Stimulated activated CD4-positive, alpha-beta T cell treated with anti-CD3 and anti-CD28 coated beads, TNF-alpha, amount 100 ng/mL, for 4 hours (primary cell): ENCODE data around the gene SHQ1.

Experiments used
- DNase-seq, 3 experiments: peaks; one replicate each; pipeline ENCODE4 v3.0.0-alpha.2; 2020; ENCODE audit warnings: low read depth in 3 of 3

Gene SHQ1

DNA sequence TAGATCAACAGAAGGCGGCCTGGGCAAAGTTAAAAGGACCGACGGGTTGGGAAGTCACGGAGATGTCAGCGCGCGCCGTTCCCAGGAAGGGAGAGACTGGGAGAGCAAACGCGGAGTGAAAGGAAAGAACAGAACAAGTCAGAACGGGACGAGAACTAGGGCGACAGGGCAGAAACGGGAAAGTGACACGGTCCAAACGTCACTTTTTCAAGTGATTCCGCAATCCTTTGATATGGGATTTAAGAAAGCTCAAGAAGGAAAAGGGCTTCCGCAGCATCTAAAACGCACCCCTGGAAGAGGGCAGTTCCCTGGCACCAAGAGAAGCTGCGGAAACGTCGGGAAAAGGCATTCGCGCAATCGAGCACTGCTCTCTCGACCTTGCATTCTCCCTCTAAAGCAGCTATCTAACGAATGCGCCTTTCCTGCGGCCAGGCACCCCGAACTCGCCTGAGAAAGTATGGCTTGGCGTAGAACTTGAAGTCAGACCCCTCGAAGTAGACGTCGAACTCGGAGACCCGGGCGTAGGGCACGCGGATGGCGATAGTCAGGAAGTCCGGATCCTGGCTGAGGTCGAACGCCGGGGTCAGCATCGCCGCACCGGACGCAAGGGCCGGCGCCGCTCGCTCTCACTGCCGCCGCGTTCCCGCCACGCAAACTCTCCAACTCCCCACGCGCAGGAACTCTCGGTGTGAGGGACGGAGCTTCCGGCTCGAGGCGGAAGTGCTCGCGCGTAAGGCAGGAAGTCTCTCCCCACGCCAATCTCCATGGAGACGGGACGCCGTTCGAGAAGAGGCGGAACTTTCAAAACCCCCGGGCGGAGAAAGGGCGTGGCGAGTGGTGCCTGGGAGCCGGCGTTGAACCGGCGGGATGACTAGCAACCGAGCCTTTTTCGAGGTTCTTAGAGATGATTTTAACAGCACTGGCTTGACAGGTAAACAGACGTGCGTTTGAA, at the start of gene SHQ1:
TSS of gene SHQ1 (minus strand) at position 695 of the 952 bp plus-strand sequence. CDS start at position 590, 105 bp downstream.
- DNase-seq, result peak; percentile 90 to 93 (median 93)

DNA sequence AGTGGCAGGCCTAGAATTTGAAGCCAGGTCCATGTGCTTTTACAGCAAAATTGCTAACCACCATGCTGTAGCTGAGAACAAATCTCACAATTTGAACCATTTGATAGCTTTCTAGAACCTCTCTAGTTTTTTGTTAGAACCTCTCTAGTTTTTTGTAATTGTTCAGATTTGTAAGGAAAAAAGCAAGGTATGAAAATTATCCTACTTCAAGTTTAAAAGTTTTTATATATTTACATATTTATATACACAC, 49.4 kb upstream of the SHQ1 start:
- DNase-seq, result no peak

DNA sequence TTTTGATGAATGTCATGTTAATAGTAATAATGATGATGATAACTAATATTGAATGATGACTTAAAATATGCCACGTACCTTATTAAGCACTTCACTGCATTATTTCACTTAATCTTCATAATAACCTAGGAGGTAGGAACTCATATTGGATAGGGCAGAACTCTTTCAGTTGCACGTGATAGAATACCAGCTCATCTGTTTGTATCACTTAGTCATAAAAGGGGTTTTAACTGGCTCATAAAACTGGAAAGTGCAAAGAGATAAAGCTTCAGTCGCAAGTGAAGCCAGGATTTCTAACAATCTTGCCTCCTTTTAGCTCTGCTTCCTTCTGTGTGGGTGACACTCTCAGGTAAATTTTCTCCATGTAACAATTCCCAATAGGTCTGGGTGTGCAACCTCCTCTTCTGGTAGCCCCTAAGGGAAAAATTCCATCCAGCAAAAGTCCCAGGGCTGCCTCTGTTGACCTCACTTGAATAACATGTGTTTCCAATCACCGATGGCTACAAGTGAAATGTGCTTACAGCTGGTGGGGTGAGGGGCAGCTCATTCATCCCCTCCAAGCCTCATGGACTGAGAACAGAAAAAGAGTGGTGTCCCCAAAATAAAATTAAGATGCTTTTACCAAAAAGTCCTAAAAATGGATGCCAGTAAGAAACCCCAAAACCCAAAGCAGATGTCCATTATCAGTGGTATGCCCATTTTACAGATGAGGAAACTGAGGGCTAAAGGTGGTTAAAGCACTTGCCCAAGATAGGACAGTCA, 48.9 kb upstream of the SHQ1 start:
- no peak for DNase-seq

DNA sequence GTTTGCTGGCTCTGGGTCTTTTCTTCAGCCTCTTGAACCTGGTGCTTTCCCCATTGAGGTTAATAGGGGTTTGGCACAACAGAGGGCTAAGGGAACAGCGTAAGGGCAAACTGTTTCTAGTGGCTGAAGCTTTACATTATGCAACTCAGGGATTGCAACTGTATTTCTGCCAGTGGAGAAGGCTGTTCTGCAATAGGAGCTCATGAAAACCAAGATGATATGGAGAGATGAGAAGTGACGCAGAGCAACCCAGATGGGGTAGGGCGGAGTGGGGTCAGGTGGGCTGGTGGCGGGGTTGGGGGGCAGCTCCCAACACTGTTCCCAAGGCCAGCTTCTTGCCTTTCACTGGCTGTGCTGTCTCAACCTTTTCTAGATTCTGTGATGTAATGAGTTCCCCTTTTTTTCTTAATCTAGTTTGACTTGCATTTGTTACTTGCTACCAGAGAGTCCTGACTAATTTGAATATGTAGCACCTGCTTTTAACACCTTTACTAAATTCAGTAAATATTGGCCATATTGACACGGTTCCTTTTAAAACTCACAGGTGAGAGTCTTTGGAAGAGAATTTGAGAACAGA, 46.8 kb upstream of the SHQ1 start:
- no peak for DNase-seq

DNA sequence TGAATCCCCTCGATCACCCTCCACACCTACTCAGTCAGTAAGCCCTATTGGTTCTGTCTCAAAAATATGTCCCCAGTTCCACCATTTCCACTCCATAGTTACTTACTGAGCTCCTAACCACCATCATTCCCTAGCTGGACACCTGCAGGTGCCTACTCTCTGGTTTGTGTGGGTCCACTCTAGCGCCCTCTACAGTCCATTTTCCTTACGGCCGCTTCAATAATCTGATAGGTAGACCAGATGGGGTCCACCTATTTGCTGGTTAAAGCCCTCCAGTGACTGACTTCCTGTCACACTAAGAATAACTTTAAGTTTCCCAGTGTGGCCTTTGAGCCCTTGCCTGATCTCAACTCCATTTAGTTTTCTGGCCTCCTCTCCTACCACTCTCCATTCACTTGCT, 44.6 kb upstream of the SHQ1 start:
- no peak for DNase-seq

DNA sequence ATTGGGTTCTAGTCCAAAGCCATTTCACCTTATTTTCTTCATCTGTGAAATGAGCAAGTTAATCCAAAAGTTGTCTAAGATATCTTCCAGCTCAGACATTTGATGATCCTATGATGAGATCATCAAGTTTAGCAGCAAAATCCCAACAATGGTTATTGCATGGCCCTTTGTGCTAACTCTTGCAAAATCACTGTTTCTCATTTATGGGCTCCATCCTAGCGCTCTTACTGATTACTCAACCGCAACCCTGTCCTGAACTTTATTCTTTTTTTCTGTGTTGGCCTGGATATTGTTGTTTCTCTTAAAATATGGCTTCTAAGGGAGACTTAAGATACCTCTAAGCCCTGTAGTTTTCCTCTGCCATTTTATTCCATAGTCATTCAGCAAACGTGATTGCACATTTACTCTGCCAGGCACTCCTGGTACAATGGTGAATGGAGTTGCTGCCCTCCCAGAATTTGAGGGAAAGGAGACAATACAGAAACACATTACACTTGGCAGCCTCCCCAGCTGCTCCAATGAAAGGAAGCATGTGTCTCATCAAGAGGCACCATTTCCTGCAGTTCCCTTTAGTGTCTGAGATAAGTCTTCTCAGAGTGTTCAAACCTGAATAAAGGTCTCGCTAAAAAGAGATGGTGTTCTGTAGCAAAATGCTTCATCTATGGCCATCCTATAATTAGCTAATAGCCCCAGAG, 44.0 kb upstream of the SHQ1 start:
- DNase-seq, result no peak

DNA sequence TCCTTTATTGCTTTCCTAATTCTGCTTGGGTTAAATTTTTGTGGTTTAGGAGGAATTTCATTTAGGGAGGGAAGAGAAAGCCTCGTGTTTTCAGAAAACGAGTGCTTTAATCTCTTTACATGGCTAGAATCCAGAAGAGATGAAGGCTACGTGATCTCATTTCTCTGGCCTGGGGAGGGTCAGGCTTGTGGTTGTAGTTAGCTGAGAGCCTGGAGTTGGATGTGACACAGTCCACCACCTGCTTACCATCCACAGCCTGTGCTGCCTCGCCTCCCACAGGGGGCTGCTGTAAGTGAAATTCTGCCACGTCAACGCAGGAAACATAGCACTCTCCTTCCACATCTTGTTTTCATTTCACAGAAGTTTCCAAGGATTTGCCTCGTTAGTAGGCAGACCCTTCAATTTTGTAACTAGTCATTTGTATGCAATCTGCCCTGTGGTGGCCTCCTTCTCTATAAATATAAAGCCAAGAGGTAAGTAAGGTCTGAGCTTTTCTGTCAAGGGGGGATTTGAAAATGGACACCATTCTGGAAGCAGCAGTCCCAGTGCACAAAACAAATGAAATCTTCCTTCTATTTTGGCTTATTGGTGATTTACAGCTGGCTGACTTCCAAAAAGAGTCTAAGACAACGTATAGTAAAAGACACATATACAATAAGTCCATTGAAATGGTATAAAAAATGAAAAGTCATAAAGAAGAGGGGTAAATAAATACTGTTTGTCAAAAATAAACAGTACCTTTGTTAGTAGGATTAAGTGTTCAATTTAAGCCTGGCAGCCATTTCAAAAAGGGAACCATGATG, 43.0 kb upstream of the SHQ1 start:
- DNase-seq, result no peak

DNA sequence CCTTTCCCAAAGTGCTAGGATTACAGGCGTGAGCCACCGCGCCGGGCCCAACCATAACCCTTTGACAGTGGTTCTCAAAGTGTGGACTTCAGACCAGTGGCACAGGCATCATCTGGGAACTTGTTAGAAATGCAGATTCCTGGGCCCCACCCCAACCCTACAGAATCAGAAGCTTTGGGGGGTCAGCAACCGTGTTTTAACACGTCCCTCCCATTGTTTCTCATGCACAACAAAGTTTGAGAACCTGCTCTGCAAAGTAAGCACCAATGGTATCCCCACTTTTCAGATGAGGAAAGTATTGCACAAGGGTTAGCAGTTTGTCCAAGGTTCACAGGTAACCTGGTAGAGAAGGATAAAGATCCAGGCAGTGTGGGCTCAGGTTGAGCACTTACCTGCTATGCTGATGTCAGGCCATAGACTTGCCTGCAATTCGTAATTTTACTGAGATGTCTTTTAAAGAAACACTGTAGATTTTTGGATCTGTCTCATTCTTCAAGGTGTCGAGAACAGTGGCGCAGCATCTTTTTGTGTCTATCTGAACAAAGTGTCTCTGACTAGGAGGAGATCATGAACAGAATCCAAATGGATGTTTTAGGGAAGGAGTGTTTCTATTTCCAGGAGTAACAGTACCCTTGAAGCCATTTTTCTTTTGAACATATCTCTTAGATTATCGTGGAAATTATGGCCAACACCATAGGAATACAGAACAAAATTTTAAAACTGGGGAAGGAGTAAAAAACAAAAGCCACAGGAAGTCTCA, 42.1 kb upstream of the SHQ1 start:
- no peak for DNase-seq

DNA sequence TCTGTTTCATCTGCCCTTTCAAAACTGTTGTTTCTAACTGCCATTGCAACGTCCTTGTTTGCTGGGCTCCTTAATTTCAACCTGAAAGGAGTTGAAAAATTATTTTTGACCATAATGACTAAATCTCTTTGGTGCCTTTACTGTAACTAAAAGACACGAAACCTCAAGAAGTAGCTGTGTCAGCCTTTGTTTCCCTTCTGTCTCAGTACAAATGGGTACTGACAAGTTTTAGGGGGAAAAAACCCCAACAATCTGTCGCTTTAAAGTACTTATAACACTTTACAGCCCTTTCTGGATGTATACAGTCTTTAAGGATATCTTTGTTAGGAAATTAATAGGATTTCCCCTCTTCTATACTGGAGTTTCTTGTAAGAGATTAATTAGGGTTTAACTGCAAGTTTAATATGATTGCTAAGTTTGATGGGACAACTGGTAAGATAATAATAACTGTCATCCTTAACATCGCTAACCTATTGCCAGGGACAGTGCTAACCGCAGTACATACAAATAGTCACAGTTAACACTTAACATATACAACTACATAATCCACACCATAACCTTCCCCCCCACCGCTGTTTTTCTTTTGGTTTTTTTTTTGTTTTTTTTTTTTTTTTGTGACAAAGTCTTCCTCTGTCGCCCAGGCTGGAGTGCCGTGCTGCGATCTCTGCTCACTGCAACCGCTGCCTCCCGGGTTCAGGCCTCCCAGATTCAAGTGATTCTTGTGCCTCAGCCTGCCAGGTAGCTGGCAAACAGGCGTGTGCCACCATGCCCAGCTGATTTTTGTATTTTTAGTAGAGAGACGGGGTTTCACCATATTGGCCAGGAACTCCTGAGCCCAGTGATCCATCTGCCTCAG, 41.3 kb upstream of the SHQ1 start:
- no peak for DNase-seq

DNA sequence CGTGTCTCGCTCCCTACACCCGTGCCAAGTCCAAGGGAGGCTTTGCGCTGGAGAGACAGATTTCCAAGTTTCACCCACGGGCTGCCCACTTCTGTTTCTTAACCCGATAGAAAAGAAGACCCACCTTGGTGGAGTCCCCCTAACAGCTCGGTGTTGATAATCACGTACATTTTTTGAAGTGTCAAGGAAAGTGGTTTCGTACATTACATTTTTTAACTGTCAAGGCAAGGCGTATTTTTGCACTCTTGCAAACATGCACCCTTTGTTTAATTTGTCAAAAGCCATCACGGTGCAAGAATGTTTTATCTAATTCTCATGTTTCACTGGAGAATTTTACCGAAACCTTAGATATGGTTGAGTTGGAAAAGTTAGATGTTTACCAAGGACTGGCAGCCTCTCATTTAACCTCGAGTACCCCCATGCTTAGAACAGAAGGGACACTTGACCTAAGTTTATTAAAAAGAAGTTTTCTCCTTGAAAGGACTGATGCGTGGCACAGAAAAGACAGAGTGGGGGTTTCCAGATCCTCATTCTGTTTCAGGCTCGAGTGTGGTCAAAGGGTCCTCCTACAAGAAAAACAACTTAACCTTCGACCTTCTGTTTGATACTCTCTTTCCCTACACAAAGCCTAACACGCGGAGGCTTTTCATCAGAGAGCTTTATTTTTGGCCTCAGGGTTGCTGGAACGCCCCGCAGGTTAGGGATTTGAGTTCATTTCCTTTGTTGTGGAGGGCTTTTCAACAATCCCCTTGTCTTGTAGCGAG, 40.5 kb upstream of the SHQ1 start:
- DNase-seq, result no peak

DNA sequence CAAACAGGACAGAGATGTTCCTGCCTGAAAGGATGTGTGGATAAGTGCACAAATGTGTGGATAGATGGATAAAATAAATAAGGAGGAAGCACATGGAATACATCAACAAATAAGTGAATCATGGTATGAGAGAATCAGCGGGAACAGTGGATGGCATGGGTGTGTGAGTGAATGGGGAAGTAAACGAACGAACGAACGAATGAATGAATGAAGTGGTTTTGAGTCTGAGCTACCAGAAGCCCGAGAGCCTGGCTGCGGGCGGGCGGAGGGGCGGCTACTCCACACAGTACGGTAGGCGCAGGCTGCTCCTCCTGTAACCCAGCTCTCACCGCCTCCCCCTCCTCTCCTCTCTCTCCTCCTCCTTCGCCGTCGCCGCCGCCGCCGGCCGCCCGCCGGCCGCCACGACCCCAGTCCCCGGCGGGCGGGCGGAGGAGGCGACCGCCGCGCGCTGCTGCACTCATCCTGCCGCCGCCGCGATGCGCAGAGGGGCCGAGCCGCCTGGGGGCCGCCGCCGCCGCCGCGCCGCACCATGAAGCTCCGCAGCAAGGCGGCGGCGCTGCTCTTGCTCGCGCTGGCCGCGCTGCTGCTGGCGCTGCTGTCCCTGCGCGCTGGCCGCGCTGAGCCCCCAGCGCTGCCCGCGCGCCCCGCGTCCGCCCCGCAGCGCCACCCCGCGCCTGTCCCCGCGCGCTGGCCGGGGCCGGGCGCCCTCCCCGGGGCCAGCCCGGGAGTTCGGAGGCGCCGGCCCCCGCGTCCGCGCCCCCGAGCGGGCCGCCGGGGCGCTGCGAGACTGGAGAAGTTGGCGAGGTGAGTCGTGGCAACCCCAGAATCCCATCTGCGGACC, 39.7 kb upstream of the SHQ1 start, which contains the start of gene GXYLT2:
TSS of gene GXYLT2 (plus strand) at position 342 of the 841 bp plus-strand sequence. CDS start at position 530, 188 bp downstream.
- peak in 1 of 3 experiments; percentile 9 for DNase-seq

DNA sequence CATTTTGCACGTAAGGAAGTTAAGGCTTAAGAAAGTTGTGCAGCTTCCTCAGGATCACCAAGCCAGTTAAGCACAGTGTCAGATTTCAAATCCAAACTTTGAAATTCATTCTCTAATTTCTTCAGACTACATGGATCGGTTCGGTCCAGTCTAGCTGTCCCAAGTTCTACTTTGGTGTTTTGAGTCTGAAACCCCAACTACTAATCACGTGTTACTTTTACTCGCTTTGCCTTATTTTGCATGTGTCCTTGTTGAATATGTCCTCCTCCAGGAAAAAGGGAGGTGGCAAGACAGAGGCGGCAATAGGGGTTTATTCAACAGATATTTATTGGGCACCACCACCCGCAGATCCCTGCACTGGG, 39.1 kb upstream of the SHQ1 start:
- no peak for DNase-seq

DNA sequence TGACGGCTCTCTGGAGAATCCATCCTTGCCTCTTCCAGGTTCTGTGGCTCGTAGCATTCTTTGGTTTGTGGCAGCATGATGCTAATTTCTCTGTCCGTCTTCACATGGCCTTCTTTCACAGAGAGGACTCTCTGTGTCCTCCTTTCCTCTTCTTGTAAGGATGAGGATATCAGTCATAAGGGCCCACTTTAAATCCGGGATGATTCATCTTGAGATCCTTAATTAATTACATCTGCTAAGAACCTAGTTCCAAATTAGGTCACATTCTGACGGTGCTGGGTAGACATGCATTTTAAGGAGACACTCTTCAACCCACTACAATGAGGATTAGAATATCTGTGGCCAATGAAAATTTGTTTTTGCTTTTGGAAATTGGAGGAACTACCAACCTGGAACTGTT, 23.9 kb upstream of the SHQ1 start:
- no peak for DNase-seq

DNA sequence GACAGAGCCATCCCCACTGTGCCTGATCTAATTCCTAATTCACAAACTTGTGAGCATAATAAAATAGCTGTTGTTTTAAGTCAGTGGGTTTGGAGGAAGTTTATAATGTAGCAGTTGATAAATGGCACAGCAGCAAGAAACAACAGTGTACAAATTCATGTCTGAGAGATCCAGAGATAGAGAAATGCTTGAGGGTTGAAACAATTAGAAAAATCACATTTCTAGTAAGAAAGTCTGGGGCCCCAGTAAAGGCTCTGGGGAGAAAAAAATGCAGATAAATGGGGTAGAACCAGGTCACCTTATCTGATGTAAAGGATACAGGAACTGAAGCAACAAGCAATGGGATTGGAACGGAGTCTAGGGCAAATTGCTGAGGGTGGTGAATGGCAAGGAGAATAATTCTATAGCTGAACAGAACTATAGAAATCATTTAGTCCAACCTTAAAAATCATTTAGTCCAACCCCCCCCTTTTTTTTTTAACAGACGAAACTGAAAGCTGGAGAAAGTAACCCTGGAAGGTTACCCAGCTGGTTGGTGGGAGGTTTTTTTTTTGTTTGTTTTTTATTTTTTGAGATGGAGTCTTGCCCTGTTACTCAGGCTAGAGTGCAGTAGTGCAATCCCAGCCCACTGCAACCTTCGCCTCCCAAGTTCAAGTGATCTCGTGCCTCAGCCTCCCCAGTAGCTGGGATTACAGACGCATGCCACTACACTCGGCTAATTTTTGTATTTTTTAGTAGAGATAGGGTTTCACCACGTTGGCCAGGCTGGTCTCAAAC, 14.3 kb upstream of the SHQ1 start:
- DNase-seq, result no peak

DNA sequence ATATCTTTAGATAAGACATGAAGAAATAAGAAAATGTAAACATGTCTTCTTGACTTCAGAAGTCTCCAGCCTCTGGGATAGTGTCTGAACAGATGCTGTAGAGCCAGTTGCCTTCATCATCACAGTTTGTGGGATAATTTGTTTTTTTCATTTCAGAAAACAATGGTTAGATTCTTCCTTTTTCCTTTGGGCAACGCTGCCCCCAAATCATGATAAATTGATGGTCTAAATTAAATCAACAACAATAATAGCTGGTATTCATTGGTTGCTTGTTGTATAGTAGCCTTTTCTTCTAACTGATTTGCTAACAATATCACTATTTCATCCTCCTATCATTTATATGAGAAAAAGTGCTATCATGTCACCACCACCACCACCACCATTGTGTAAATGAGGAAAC, 12.6 kb upstream of the SHQ1 start:
- no peak for DNase-seq

DNA sequence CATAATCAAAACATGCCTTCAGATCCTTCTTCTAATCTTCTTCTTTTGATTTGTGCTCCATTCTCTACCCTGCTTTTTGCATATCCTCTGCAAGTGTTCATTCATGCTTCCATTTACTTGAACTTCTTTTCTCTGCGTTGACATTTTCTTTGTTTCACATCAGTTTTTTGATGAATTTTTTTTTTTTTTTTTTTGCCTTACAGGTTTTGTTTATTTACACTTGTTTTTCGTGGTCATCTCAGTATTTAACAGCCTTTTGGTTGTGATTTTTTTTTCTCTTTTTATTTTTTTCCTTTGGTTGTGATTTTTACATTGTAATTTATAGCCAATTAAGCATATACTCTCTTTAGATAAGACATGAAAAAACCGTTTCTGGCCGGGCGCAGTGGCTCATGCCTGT, 11.8 kb upstream of the SHQ1 start:
- no peak for DNase-seq

DNA sequence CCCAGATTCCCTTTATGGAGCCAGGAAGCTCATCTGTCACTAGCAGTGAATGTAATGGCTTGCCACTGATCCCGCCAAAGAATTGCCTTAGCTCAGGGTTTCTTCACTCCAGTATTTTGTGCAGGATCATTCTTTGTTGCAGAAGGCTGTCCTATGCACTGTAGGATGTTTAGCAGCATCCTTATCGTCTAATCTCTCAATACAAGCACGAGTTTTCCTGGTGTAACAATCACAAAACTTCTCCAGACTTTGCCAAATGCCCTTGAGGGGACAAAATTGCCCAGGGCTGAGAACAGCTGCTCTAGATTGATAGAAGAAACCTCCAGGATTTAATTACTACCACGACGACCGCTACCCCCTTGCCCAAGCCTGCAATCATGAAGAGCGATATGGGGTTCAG, 6.8 kb upstream of the SHQ1 start:
- no peak for DNase-seq
